GM18526 (cell line): ENCODE data around the gene ONECUT3.

ENCODE experiments used
- POLR2A ChIP-seq: IDR thresholded peaks from 3 replicates; pipeline ENCODE4 v1.6.1; 2011; ENCODE audit not compliant: insufficient read length; ENCODE audit errors: extremely low read depth

The ONECUT3 gene

GRCh38 chr19:1749373-1750342, 3.6 kb upstream of the ONECUT3 start:
- no peak for TF ChIP-seq POLR2A

GRCh38 chr19:1750343-1751021, 2.8 kb upstream of the ONECUT3 start:
- no peak for TF ChIP-seq POLR2A

- TF ChIP-seq POLR2A: no peak
These were observed 1.8 kb upstream of the ONECUT3 start for GRCh38 chr19:1751367-1752008.

- no peak for TF ChIP-seq POLR2A
These were observed 1.1 kb upstream of the ONECUT3 start for GRCh38 chr19:1752009-1752756.

GRCh38 chr19:1754018-1754635, 821 bp downstream of the ONECUT3 start:
- no peak for TF ChIP-seq POLR2A

- TF ChIP-seq POLR2A: no peak
These were observed 1.5 kb downstream of the ONECUT3 start for GRCh38 chr19:1754636-1755466.

- TF ChIP-seq POLR2A: no peak
These were observed 2.3 kb downstream of the ONECUT3 start for GRCh38 chr19:1755467-1756171.

DNA sequence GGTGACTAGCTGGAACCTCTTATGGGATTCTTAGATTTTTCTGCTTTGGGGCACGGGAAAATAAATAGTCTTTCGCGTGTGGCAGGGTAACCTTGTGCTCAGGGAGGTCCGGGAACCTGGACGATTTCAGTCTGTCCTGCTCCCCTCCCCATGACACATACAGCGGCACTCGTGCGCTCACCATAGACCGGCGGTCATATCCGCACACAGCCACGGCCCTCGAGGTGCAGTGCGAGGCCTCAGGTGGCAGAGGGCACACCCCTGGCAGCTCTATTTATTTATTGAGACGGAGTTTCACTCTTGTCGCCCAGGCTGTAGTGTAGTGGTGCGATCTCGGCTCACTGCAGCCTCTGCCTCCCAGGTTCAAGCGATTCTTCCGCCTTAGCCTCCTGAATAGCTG, 3.0 kb downstream of the ONECUT3 start:
- TF ChIP-seq POLR2A: no peak

- TF ChIP-seq POLR2A: no peak
These were observed 3.6 kb downstream of the ONECUT3 start for GRCh38 chr19:1756705-1757465.

DNA sequence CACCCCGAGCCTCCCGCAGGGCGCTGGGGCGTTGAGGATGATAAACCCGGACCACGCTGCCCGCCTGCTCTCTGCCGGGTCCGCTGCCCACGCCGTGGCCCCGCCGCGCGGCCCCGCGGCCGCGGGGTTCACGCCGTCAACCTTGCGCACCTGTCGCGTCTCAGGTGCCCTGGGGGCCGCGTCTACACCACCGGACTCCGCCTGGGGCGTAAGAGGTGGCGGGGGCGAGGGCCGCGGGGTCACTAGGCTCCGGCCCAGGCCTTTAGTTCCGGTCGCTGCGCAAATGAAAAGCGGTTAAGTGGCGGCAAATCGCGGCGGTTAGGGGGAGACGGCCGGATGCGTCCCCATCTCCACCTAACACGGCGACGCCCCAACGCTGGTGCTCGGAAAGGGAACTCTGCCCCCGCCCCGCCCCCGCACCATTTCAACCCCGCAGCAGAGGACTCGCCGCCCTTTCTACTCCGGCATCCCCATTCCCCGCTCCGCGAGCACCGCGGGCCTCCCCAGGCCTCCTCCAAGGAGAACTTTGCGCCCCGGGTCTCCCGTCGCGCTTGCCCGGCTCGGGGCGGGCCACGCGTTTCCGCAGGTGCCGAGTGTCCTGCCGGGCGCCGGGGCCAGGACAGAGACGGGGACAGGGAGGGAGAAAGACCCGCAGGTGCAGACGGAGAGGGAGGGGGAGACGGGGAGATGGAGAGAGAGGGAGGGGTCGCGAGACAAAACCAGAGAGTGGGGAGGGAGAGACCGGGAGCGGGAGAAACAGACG, 4.3 kb downstream of the ONECUT3 start:
- no peak for TF ChIP-seq POLR2A

- no peak for TF ChIP-seq POLR2A
These were observed 4.9 kb downstream of the ONECUT3 start for GRCh38 chr19:1758231-1758577.

DNA sequence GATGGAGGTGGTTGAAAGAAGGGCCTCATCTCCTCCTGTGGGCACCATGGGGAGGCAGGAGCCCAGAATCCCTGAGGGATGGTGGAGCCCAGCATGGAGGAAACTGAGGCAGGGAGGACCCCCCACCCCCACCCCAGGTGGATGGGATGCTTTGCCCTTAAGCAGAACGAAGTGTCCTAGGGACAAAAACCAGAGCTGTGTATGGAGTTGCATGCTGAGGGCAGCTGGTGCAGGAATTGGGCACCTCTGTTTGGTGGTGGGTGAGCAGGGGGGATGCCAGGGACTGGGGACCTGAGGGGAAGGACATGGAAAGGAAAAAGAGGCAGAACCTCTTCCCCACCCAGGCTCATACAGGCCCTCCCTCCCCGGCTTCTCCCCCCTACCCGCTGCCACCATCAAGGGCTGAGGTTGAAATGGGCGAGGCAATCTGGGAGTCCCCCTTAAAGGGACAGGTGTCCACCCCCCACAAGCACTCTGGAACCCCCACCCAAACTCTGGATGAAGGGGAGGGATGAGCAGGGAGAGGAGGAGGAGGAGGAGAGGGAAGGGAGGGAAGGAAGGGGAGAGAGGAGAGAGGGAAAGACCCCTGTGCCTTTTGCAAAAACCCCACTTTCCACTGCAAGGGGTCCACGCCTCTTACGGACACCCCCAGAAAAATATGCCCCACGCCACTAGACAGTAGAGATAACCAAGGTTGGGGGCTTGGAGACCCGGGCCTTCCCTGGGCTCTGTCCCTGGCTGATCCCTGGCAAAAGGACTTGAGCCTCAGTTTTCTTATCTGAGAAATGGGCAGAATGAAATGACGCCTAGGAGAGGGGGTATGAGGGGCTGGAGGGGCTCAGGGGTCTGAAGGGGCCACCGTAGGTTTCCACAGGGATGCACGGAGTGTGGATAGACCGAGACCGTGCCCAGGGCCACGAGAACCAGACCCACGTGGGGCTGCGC, 5.9 kb downstream of the ONECUT3 start:
- TF ChIP-seq POLR2A: no peak
